ENCODE data around the gene TARM1.

TARM1 gene

GRCh38 chr19:54030895-54031586 lies 50.1 kb downstream of the TARM1 start:
- no peak for DNase-seq (ENCODE audit: low read depth in 3 of 3)

- DNase-seq (ENCODE audit: low read depth in 3 of 3): peak; percentile 9 to 34 (median 31)
These were observed 51.2 kb downstream of the TARM1 start for GRCh38 chr19:54029930-54030490.

- DNase-seq (ENCODE audit: low read depth in 3 of 3): no peak
These were observed 51.9 kb downstream of the TARM1 start for GRCh38 chr19:54029301-54029700.

GRCh38 chr19:54026656-54027055 lies 54.5 kb downstream of the TARM1 start:
- no peak for DNase-seq (ENCODE audit: low read depth in 3 of 3)

GRCh38 chr19:54024660-54025059 lies 56.5 kb downstream of the TARM1 start:
- DNase-seq (ENCODE audit: low read depth in 3 of 3): no peak

- no peak for DNase-seq (ENCODE audit: low read depth in 3 of 3)
These were observed 58.0 kb downstream of the TARM1 start for GRCh38 chr19:54023191-54023590.

GRCh38 chr19:54021932-54022331 lies 59.2 kb downstream of the TARM1 start:
- no peak for DNase-seq (ENCODE audit: low read depth in 3 of 3)

GRCh38 chr19:54021363-54021762 lies 59.8 kb downstream of the TARM1 start:
- DNase-seq (ENCODE audit: low read depth in 3 of 3): no peak
